Testis (tissue), 2 donors: Measurements from ENCODE around the gene TPCN2.

Source experiments
- POLR2A ChIP-seq: fragments of 450-650 bp; IDR thresholded peaks from one replicate; pipeline ENCODE4 v1.6.1; 2017; ENCODE audit warnings: antibody characterized with exemption, mild to moderate bottlenecking, moderate library complexity
- TF ChIP-seq, protein P1 (sequence below), 3 experiments: fragments of 450-650 bp in 2 of 3; fragments of 200-600 bp in 1 of 3; sonication (generic) in 1 of 3; IDR thresholded peaks; one replicate each; pipeline ENCODE4 v1.5.1; 2016 to 2019; ENCODE audit warnings: antibody characterized with exemption in 3 of 3, mild to moderate bottlenecking in 2 of 3, moderate library complexity in 1 of 3

DNA sequence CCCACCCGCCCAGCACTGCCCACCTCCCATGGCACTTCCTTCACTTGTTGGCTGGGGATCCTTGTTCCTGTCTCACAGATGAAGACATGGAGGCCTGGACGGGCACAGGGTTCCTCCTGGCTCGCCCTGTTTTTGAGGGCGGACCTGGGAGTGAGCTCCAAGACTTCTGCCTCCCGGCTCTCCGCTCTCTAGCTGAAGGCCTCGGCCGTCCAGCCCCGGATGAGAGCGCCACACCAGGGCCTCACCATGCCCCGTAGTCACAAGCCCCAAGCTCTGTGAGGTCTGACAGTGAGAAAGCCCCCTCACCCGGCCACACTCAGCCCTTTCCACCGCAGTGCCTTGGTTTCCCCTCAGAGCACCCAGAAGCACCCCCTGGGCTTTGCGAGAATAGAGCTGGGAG, 9.1 kb downstream of the TPCN2 start:
- TF ChIP-seq, protein P1, sequence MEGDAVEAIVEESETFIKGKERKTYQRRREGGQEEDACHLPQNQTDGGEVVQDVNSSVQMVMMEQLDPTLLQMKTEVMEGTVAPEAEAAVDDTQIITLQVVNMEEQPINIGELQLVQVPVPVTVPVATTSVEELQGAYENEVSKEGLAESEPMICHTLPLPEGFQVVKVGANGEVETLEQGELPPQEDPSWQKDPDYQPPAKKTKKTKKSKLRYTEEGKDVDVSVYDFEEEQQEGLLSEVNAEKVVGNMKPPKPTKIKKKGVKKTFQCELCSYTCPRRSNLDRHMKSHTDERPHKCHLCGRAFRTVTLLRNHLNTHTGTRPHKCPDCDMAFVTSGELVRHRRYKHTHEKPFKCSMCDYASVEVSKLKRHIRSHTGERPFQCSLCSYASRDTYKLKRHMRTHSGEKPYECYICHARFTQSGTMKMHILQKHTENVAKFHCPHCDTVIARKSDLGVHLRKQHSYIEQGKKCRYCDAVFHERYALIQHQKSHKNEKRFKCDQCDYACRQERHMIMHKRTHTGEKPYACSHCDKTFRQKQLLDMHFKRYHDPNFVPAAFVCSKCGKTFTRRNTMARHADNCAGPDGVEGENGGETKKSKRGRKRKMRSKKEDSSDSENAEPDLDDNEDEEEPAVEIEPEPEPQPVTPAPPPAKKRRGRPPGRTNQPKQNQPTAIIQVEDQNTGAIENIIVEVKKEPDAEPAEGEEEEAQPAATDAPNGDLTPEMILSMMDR (IDR thresholded peaks at IDR 0.05), result no peak
- no peak for TF ChIP-seq POLR2A
